ENCODE data around the gene UTS2R. TPM values are rescaled to one million over a fixed set of nuclear protein-coding genes. Genes with fewer than 3 reads are reported as not detected.

The UTS2R gene
- total RNA-seq, 1 donor from 2014 or later: not detected

GRCh38 chr17:82392941-82393340 is 21.4 kb downstream of the UTS2R start:
- TF ChIP-seq, protein P1, sequence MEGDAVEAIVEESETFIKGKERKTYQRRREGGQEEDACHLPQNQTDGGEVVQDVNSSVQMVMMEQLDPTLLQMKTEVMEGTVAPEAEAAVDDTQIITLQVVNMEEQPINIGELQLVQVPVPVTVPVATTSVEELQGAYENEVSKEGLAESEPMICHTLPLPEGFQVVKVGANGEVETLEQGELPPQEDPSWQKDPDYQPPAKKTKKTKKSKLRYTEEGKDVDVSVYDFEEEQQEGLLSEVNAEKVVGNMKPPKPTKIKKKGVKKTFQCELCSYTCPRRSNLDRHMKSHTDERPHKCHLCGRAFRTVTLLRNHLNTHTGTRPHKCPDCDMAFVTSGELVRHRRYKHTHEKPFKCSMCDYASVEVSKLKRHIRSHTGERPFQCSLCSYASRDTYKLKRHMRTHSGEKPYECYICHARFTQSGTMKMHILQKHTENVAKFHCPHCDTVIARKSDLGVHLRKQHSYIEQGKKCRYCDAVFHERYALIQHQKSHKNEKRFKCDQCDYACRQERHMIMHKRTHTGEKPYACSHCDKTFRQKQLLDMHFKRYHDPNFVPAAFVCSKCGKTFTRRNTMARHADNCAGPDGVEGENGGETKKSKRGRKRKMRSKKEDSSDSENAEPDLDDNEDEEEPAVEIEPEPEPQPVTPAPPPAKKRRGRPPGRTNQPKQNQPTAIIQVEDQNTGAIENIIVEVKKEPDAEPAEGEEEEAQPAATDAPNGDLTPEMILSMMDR (IDR thresholded peaks at IDR 0.05; ENCODE audit: insufficient read depth, low read length, severe bottlenecking): no peak
- DNase-seq (ENCODE audit: low read depth): no peak
- peaks cover 3% of the 10 kb centered on the region for H3K36me3 ChIP-seq (ENCODE audit: control insufficient read depth, insufficient read depth, low read length)
- H3K27me3 ChIP-seq (ENCODE audit: control insufficient read depth, insufficient read depth, low read length): no peaks in the 10 kb centered on the region
- FAIRE-seq: no peak
- no peak overlapping the region for H3K4me3 ChIP-seq (ENCODE audit: low read depth, low read length)

DNA sequence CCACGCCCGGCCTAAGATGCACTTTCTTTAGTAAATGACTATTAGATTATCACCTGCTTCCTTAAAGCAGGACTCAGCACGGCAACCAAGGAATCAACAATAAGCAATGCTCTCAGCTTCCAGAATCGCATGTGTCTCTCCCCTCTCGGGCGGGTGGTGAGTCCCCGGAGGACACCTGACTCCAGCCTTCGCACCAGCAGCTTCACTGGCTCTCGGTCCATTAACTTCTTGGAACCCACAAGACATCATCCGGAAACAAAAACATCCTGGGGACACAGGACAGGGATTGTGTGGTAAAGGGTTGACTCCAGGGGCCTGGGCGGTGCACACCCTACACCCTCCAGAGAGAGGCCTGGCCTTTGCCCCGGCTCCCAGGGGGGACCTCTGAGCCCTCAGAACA is 22.7 kb downstream of the UTS2R start:
- DNase-seq (ENCODE audit: low read depth) (no peak), FAIRE-seq (no peak)
- Histone ChIP-seq H3K36me3 (ENCODE audit: control insufficient read depth, insufficient read depth, low read length) (peaks cover 3% of the 10 kb centered on the region), H3K4me3 (ENCODE audit: low read depth, low read length) (no peak overlapping the region), H3K27me3 (ENCODE audit: control insufficient read depth, insufficient read depth, low read length) (no peaks in the 10 kb centered on the region)
- TF ChIP-seq, protein P1 (IDR thresholded peaks at IDR 0.05; ENCODE audit: insufficient read depth, low read length, severe bottlenecking): no peak

DNA sequence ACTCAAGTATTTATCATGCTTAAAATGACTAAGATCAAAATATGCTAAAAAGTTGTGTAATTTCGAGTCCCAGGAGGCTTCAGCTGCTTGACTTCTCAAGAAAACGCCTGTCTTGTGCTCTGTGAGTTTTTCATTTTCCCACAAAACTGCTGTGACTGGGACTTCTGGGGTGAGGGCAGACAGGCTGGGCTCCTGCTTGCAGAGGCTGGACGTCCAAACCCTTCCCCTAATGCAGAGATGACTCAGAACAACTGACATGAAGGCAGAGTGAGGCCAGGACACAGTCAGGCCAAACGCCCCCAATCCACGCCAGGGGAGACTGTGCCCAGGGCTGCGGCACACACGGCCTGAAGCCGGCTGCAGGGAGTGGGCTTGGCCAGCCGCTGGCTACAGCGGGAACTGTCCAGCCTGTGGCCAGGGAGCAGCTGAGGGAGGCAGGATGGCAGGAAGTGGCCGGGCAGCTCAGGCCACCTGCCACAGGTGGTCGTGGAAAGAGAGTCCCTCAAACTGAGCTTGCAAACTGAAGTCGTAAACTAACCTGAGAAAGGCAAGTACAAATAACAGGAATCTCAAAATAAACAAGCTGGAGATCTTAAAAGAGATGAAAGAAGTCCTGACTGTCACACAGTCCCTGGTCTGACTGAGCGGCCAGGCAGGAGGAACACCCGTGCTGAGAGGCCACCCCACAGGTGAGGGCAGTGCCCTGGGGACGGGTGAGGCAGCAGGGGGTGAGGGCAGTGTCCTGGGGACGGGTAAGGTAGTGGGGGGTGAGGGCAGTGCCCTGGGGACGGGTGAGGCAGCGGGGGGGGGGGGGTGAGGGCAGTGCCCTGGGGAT is 25.3 kb downstream of the UTS2R start:
- H3K27me3 ChIP-seq (ENCODE audit: control insufficient read depth, insufficient read depth, low read length): no peaks in the 10 kb centered on the region
- H3K4me3 ChIP-seq (ENCODE audit: low read depth, low read length): no peak overlapping the region
- peaks cover 4% of the 10 kb centered on the region for H3K36me3 ChIP-seq (ENCODE audit: control insufficient read depth, insufficient read depth, low read length)
- TF ChIP-seq, protein P1 (IDR thresholded peaks at IDR 0.05; ENCODE audit: insufficient read depth, low read length, severe bottlenecking): no peak
- DNase-seq (ENCODE audit: low read depth) (no peak), FAIRE-seq (no peak)

GRCh38 chr17:82397449-82398335 is 26.1 kb downstream of the UTS2R start:
- Histone ChIP-seq H3K27me3 (ENCODE audit: control insufficient read depth, insufficient read depth, low read length) (no peaks in the 10 kb centered on the region), H3K36me3 (ENCODE audit: control insufficient read depth, insufficient read depth, low read length) (peaks cover 4% of the 10 kb centered on the region), H3K4me3 (ENCODE audit: low read depth, low read length) (no peak overlapping the region)
- FAIRE-seq (no peak), DNase-seq (ENCODE audit: low read depth) (no peak)
- TF ChIP-seq, protein P1 (IDR thresholded peaks at IDR 0.05; ENCODE audit: insufficient read depth, low read length, severe bottlenecking): no peak

GRCh38 chr17:82399041-82399441 is 27.5 kb downstream of the UTS2R start:
- Histone ChIP-seq H3K4me3 (ENCODE audit: low read depth, low read length) (no peak overlapping the region), H3K36me3 (ENCODE audit: control insufficient read depth, insufficient read depth, low read length) (peaks cover 11% of the 10 kb centered on the region), H3K27me3 (ENCODE audit: control insufficient read depth, insufficient read depth, low read length) (no peaks in the 10 kb centered on the region)
- FAIRE-seq (no peak), DNase-seq (ENCODE audit: low read depth) (no peak)
- TF ChIP-seq, protein P1 (IDR thresholded peaks at IDR 0.05; ENCODE audit: insufficient read depth, low read length, severe bottlenecking): no peak

All from bronchial epithelial cell (primary cell).